Liver (tissue), 9 donors: ENCODE results near the gene TANC1. TPM values are rescaled to one million over a fixed set of nuclear protein-coding genes. Genes with fewer than 3 reads are reported as not detected.

ENCODE experiments used
- DNase-seq: peaks from one replicate; pipeline ENCODE4 v3.0.0-alpha.2; 2017; ENCODE audit warnings: low spot score
- H3K27ac ChIP-seq, 2 donors: one replicate each; pipeline ENCODE4 v1.7.0; 2013; ENCODE audit warnings: inconsistent platforms in 2 of 2, low read length in 2 of 2, control low read depth in 1 of 2, low read depth in 1 of 2, mild to moderate bottlenecking in 1 of 2
- H3K27me3 ChIP-seq, 4 donors: one replicate each; pipeline versions ENCODE4 v1.6.1 to v1.7.0; 2013; ENCODE audit warnings: low read length in 3 of 4, inconsistent platforms in 1 of 4, mild to moderate bottlenecking in 1 of 4, moderate library complexity in 1 of 4; ENCODE audit not compliant: control insufficient read depth in 4 of 4, insufficient read depth in 4 of 4
- H3K36me3 ChIP-seq, 4 donors: one replicate each; pipeline versions ENCODE4 v1.6.1 to v1.7.0; 2013; ENCODE audit warnings: low read length in 3 of 4, mild to moderate bottlenecking in 3 of 4, low read depth in 1 of 4, moderate library complexity in 1 of 4; ENCODE audit not compliant: control insufficient read depth in 4 of 4, insufficient read depth in 3 of 4
- H3K4me1 ChIP-seq, 4 donors: one replicate each; pipeline versions ENCODE4 v1.6.1 to v1.7.0; 2013; ENCODE audit warnings: low read length in 3 of 4, mild to moderate bottlenecking in 3 of 4, moderate library complexity in 1 of 4; ENCODE audit not compliant: control insufficient read depth in 4 of 4, insufficient read depth in 4 of 4
- H3K4me3 ChIP-seq, 3 donors: one replicate each; pipeline versions ENCODE4 v1.6.1 to v1.7.0; 2013; ENCODE audit warnings: low read length in 3 of 3, control low read depth in 1 of 3, low read depth in 1 of 3, mild to moderate bottlenecking in 1 of 3
- H3K9ac ChIP-seq, 2 donors: one replicate each; pipeline ENCODE4 v1.7.0; 2013; ENCODE audit warnings: low read length in 2 of 2, mild to moderate bottlenecking in 2 of 2, moderate library complexity in 2 of 2, control low read depth in 1 of 2, low read depth in 1 of 2
- H3K9me3 ChIP-seq, 4 donors: one replicate each; pipeline versions ENCODE4 v1.6.1 to v1.7.0; 2013; ENCODE audit warnings: low read length in 3 of 4; ENCODE audit not compliant: control insufficient read depth in 4 of 4
- EGR1 ChIP-seq, 2 donors: IDR thresholded peaks; 2 replicates each; pipeline ENCODE4 v1.6.1; 2016 to 2018; ENCODE audit warnings: antibody characterized with exemption in 2 of 2, low read depth in 2 of 2
- FOXA1 ChIP-seq: IDR thresholded peaks from 2 replicates; pipeline ENCODE4 v1.6.1; 2016; ENCODE audit warnings: antibody characterized with exemption
- FOXA2 ChIP-seq: IDR thresholded peaks from 2 replicates; pipeline ENCODE4 v1.6.1; 2016; ENCODE audit warnings: antibody characterized with exemption
- GABPA ChIP-seq, 2 donors: IDR thresholded peaks in 1 of 2; conservative IDR thresholded peaks in 1 of 2; 2 replicates each; pipeline ENCODE4 v1.6.1; 2016; ENCODE audit warnings: antibody characterized with exemption in 2 of 2, mild to moderate bottlenecking in 1 of 2, moderate library complexity in 1 of 2
- HNF4G ChIP-seq: IDR thresholded peaks from 2 replicates; pipeline ENCODE4 v1.6.1; 2016; ENCODE audit warnings: antibody characterized with exemption
- JUND ChIP-seq, 2 donors: IDR thresholded peaks; 2 replicates each; pipeline ENCODE4 v1.6.1; 2016; ENCODE audit warnings: antibody characterized with exemption in 2 of 2
- NR2F2 ChIP-seq: IDR thresholded peaks from 2 replicates; pipeline ENCODE4 v1.6.1; 2016; ENCODE audit warnings: antibody characterized with exemption
- RAD21 ChIP-seq, 2 donors: IDR thresholded peaks; 2 replicates each; pipeline ENCODE4 v1.6.1; 2016; ENCODE audit warnings: antibody characterized with exemption in 2 of 2, mild to moderate bottlenecking in 2 of 2
- RXRA ChIP-seq, 2 donors: IDR thresholded peaks; 2 replicates each; pipeline ENCODE4 v1.6.1; 2017 to 2018; ENCODE audit warnings: antibody characterized with exemption in 2 of 2, mild to moderate bottlenecking in 1 of 2
- SP1 ChIP-seq: IDR thresholded peaks from 2 replicates; pipeline ENCODE4 v1.6.1; 2018; ENCODE audit warnings: antibody characterized with exemption, mild to moderate bottlenecking
- TAF1 ChIP-seq: conservative IDR thresholded peaks from 2 replicates; pipeline ENCODE4 v1.6.1; 2016; ENCODE audit warnings: antibody characterized with exemption, mild to moderate bottlenecking
- YY1 ChIP-seq: IDR thresholded peaks from 2 replicates; pipeline ENCODE4 v1.6.1; 2016; ENCODE audit warnings: antibody characterized with exemption, mild to moderate bottlenecking
- whole genome bisulfite sequencing: extraction: QIAGEN DNeasy Blood & Tissue Kit; methylation state at CpG from one replicate; pipeline ENCODE4 v1.1.7; 2013; 5-methylcytosine and 5-hydroxymethylcytosine counted together
- polyA plus RNA-seq, 2 donors: library from polyadenylated mRNA; stranded (reverse) in 1 of 2; unstranded in 1 of 2; fragments of 200-250 nt in 1 of 2; fragments of >200 nt in 1 of 2; fragmentation: Nextera tagmentation in 1 of 2; extraction: Ambion mirVana in 1 of 2; gene quantifications; one replicate each; pipeline versions ENCODE4 v1.2.1 to v1.2.3, GENCODE V29; 2013 to 2015
- total RNA-seq, 2 donors: library from RNA; depleted of rRNA; stranded (reverse); fragments of >200 nt; gene quantifications; one replicate each; pipeline ENCODE4 v1.2.3, GENCODE V29; 2014
- TF ChIP-seq, protein P1 (sequence below): IDR thresholded peaks from 2 replicates; pipeline ENCODE4 v1.6.1; 2016; ENCODE audit warnings: antibody characterized with exemption
- TF ChIP-seq, protein P2 (sequence below): IDR thresholded peaks from 2 replicates; pipeline ENCODE4 v1.6.1; 2016; ENCODE audit warnings: antibody characterized with exemption, mild to moderate bottlenecking
- donor health status: healthy.
- donor health status: healthy.
- donor health status: healthy.
- donor health status: healthy.
- donor health status: healthy.

TANC1 gene
- total and polyA plus RNA-seq, 4 donors: 3.7 to 17.7 (median 5.2) TPM

DNA sequence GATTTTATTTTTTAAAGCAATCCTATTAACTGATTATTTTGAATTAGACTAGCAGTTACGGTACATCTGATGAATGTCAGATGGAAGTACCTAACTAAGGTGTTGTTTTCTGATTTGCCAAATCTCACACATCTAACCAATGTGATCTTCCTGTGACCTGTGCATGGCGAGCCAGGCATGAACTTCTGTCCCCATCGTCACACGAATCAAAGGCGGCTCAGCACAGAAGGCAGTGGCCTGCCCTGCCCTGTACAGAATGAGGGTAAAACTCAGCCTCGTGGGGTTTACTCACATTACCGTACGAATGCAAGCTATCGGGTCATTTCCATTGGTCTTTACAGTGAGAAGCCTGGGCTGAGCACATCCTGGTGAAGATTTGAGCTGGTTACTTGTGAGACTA lies 230.8 kb downstream of the TANC1 start (continued):
- TF ChIP-seq, protein P1, sequence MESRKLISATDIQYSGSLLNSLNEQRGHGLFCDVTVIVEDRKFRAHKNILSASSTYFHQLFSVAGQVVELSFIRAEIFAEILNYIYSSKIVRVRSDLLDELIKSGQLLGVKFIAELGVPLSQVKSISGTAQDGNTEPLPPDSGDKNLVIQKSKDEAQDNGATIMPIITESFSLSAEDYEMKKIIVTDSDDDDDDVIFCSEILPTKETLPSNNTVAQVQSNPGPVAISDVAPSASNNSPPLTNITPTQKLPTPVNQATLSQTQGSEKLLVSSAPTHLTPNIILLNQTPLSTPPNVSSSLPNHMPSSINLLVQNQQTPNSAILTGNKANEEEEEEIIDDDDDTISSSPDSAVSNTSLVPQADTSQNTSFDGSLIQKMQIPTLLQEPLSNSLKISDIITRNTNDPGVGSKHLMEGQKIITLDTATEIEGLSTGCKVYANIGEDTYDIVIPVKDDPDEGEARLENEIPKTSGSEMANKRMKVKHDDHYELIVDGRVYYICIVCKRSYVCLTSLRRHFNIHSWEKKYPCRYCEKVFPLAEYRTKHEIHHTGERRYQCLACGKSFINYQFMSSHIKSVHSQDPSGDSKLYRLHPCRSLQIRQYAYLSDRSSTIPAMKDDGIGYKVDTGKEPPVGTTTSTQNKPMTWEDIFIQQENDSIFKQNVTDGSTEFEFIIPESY: no peak
- TF ChIP-seq GABPA (IDR thresholded peaks at IDR 0.05 in 1 of 2, conservative IDR thresholded peaks at IDR 0.05 in 1 of 2) (no peak), FOXA2 (no peak), FOXA1 (no peak)

DNA sequence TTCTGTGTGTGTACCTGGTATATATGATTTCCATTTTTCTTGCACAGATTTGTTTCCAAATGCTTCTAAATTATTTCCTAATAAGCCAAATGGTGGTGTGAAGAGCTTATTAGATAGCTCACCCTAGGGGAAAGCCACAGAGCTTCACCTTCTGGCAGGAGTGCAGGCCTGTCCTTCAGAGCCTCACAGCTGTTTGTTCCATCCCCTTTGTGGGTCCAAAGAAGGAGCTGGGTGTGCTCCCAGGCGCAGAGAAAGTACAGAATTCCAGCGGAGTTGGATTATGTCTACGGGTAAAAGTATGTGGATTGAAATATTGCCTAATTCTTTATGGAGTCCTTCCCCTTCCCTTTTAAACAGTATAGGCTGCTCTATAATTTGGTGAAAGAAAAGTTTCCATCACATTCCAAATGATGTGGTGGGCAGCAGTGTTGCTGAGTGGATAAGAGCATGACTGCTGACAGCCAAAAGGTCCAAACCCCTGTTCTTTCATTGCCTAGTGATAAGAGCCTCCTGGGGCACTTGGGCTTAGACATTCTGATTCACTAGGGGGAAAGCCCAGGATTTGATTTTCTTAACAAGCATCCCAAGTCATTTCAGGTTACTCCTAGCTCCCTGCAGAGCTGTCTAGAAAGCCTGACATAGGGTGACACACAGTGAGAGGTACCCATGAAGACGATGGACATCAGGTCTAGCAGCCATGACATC lies 231.5 kb downstream of the TANC1 start:
- no peak for TF ChIP-seq YY1
- no peak for TF ChIP-seq HNF4G
- no peak for TF ChIP-seq RXRA (IDR thresholded peaks at IDR 0.05)
- no peak for TF ChIP-seq NR2F2
- no peak for TF ChIP-seq FOXA1
- no peak for TF ChIP-seq EGR1 (IDR thresholded peaks at IDR 0.05; ENCODE audit: low read depth in 2 of 2)
- no peak for TF ChIP-seq RAD21 (IDR thresholded peaks at IDR 0.05)
- TF ChIP-seq, protein P2, sequence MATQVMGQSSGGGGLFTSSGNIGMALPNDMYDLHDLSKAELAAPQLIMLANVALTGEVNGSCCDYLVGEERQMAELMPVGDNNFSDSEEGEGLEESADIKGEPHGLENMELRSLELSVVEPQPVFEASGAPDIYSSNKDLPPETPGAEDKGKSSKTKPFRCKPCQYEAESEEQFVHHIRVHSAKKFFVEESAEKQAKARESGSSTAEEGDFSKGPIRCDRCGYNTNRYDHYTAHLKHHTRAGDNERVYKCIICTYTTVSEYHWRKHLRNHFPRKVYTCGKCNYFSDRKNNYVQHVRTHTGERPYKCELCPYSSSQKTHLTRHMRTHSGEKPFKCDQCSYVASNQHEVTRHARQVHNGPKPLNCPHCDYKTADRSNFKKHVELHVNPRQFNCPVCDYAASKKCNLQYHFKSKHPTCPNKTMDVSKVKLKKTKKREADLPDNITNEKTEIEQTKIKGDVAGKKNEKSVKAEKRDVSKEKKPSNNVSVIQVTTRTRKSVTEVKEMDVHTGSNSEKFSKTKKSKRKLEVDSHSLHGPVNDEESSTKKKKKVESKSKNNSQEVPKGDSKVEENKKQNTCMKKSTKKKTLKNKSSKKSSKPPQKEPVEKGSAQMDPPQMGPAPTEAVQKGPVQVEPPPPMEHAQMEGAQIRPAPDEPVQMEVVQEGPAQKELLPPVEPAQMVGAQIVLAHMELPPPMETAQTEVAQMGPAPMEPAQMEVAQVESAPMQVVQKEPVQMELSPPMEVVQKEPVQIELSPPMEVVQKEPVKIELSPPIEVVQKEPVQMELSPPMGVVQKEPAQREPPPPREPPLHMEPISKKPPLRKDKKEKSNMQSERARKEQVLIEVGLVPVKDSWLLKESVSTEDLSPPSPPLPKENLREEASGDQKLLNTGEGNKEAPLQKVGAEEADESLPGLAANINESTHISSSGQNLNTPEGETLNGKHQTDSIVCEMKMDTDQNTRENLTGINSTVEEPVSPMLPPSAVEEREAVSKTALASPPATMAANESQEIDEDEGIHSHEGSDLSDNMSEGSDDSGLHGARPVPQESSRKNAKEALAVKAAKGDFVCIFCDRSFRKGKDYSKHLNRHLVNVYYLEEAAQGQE: no peak
- TF ChIP-seq, protein P1: no peak
- no peak for TF ChIP-seq JUND (IDR thresholded peaks at IDR 0.05)
- no peak for TF ChIP-seq SP1
- no peak for TF ChIP-seq FOXA2
- no peak for TF ChIP-seq TAF1
- WGBS: 96% methylated on average over 4 of the region's 4 CpGs
- H3K4me3 ChIP-seq: no peak overlapping the region
- DNase-seq: no peak
- no peak overlapping the region for H3K9ac ChIP-seq
- peaks cover 0 to 16% (median 4%) of the 10 kb centered on the region in 4 donors for H3K36me3 ChIP-seq
- H3K27me3 ChIP-seq: no peaks in the 10 kb centered on the region
- no peaks in the 10 kb centered on the region for H3K9me3 ChIP-seq
- no peak overlapping the region for H3K27ac ChIP-seq
- no peaks in the 10 kb centered on the region for H3K4me1 ChIP-seq
